H1 (cell line): Measurements from ENCODE around the gene CHST10. TPM values are rescaled to one million over a fixed set of nuclear protein-coding genes. Genes with fewer than 3 reads are reported as not detected.

Experiments used
- BRCA1 ChIP-seq: IDR thresholded peaks from 2 replicates; pipeline ENCODE4 v1.6.1; 2012; ENCODE audit warnings: low read depth, low read length, improper control_type of control experiment
- CEBPB ChIP-seq: IDR thresholded peaks from 2 replicates; pipeline ENCODE4 v1.6.1; 2012; ENCODE audit warnings: low read depth, low read length
- CHD2 ChIP-seq: IDR thresholded peaks from 2 replicates; pipeline ENCODE4 v1.6.1; 2012; ENCODE audit warnings: low read length, improper control_type of control experiment
- FOSL1 ChIP-seq: IDR thresholded peaks from 2 replicates; pipeline ENCODE4 v1.6.1; 2011; ENCODE audit warnings: mild to moderate bottlenecking, low read depth, low read length, moderate library complexity; ENCODE audit not compliant: insufficient read depth
- RFX5 ChIP-seq: IDR thresholded peaks from 2 replicates; pipeline ENCODE4 v1.6.1; 2011; ENCODE audit warnings: low read depth, low read length, improper control_type of control experiment, borderline replicate concordance
- SAP30 ChIP-seq: fragments of 300-600 bp; sonication (generic); IDR thresholded peaks from 2 replicates; pipeline ENCODE4 v1.7.1; 2012; ENCODE audit warnings: low read length, moderate library complexity, mild to moderate bottlenecking, inconsistent platforms; ENCODE audit not compliant: insufficient read depth, insufficient replicate concordance
- polyA plus RNA-seq, 7 experiments: library from polyadenylated mRNA; depleted of rRNA in 3 of 7; stranded (reverse) in 5 of 7; unstranded in 2 of 7; fragments of >200 nt in 5 of 7; fragments of 200-250 nt in 2 of 7; gene quantifications; 1 replicate in 5 of 7; 2 replicates in 1 of 7; 4 replicates in 1 of 7; pipeline versions ENCODE4 v1.2.1 to v1.2.3, GENCODE V29; 2011 to 2013; ENCODE audit warnings: missing spikeins in 2 of 7, mixed read lengths in 2 of 7
- total RNA-seq: library from RNA; stranded (reverse); fragmentation: NEBNext Ultra II Directional; extraction: Animal tissue kit (Norgen Biotek cat#: 25700); gene quantifications from 2 replicates; pipeline ENCODE4 v1.2.1, GENCODE V29; 2021
- TF ChIP-seq, protein P1 (sequence below): fragments of 300-600 bp; sonication (generic); IDR thresholded peaks from 2 replicates; pipeline ENCODE4 v1.7.1; 2012; ENCODE audit warnings: low read length, moderate library complexity, mild to moderate bottlenecking, inconsistent platforms; ENCODE audit not compliant: insufficient replicate concordance

Gene CHST10
- total and polyA plus RNA-seq, 2 of the 8 experiments (the other 6 are each of a cell fraction or from before 2014, with no cell fraction given): 27.3 to 29.1 TPM

DNA sequence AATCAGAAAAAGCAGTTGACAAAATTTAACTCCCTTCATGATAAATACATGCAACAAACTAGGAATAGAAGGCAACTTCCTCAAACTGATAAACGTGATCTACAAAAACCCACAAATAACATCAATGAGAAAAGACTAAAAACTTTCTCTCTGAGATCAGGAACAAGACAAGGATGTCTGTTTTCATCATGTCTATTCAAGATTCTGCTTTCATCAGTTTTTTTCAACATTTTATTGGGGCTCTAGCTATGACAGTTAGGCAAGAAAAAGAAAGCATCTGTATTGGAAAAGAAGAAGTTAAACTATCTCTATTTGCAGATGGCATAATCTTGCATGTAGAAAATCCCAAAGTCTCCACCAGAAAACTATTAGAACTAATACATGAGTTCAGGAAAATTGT lies 12.3 kb upstream of the CHST10 start (continued):
- TF ChIP-seq SAP30 (no peak), CHD2 (no peak), RFX5 (no peak), BRCA1 (no peak), CEBPB (no peak), FOSL1 (no peak)
- TF ChIP-seq, protein P1, sequence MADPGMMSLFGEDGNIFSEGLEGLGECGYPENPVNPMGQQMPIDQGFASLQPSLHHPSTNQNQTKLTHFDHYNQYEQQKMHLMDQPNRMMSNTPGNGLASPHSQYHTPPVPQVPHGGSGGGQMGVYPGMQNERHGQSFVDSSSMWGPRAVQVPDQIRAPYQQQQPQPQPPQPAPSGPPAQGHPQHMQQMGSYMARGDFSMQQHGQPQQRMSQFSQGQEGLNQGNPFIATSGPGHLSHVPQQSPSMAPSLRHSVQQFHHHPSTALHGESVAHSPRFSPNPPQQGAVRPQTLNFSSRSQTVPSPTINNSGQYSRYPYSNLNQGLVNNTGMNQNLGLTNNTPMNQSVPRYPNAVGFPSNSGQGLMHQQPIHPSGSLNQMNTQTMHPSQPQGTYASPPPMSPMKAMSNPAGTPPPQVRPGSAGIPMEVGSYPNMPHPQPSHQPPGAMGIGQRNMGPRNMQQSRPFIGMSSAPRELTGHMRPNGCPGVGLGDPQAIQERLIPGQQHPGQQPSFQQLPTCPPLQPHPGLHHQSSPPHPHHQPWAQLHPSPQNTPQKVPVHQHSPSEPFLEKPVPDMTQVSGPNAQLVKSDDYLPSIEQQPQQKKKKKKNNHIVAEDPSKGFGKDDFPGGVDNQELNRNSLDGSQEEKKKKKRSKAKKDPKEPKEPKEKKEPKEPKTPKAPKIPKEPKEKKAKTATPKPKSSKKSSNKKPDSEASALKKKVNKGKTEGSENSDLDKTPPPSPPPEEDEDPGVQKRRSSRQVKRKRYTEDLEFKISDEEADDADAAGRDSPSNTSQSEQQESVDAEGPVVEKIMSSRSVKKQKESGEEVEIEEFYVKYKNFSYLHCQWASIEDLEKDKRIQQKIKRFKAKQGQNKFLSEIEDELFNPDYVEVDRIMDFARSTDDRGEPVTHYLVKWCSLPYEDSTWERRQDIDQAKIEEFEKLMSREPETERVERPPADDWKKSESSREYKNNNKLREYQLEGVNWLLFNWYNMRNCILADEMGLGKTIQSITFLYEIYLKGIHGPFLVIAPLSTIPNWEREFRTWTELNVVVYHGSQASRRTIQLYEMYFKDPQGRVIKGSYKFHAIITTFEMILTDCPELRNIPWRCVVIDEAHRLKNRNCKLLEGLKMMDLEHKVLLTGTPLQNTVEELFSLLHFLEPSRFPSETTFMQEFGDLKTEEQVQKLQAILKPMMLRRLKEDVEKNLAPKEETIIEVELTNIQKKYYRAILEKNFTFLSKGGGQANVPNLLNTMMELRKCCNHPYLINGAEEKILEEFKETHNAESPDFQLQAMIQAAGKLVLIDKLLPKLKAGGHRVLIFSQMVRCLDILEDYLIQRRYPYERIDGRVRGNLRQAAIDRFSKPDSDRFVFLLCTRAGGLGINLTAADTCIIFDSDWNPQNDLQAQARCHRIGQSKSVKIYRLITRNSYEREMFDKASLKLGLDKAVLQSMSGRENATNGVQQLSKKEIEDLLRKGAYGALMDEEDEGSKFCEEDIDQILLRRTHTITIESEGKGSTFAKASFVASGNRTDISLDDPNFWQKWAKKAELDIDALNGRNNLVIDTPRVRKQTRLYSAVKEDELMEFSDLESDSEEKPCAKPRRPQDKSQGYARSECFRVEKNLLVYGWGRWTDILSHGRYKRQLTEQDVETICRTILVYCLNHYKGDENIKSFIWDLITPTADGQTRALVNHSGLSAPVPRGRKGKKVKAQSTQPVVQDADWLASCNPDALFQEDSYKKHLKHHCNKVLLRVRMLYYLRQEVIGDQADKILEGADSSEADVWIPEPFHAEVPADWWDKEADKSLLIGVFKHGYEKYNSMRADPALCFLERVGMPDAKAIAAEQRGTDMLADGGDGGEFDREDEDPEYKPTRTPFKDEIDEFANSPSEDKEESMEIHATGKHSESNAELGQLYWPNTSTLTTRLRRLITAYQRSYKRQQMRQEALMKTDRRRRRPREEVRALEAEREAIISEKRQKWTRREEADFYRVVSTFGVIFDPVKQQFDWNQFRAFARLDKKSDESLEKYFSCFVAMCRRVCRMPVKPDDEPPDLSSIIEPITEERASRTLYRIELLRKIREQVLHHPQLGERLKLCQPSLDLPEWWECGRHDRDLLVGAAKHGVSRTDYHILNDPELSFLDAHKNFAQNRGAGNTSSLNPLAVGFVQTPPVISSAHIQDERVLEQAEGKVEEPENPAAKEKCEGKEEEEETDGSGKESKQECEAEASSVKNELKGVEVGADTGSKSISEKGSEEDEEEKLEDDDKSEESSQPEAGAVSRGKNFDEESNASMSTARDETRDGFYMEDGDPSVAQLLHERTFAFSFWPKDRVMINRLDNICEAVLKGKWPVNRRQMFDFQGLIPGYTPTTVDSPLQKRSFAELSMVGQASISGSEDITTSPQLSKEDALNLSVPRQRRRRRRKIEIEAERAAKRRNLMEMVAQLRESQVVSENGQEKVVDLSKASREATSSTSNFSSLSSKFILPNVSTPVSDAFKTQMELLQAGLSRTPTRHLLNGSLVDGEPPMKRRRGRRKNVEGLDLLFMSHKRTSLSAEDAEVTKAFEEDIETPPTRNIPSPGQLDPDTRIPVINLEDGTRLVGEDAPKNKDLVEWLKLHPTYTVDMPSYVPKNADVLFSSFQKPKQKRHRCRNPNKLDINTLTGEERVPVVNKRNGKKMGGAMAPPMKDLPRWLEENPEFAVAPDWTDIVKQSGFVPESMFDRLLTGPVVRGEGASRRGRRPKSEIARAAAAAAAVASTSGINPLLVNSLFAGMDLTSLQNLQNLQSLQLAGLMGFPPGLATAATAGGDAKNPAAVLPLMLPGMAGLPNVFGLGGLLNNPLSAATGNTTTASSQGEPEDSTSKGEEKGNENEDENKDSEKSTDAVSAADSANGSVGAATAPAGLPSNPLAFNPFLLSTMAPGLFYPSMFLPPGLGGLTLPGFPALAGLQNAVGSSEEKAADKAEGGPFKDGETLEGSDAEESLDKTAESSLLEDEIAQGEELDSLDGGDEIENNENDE: no peak
